Spleen (tissue), 7 donors: ENCODE results near the gene PHIP.

ENCODE experiments used
- CTCF ChIP-seq, 11 experiments: fragments of 200-600 bp in 7 of 11; fragments of 450-650 bp in 4 of 11; sonication (generic) in 4 of 11; IDR thresholded peaks in 8 of 11; conservative IDR thresholded peaks in 3 of 11; 1 replicate in 7 of 11; 2 replicates in 4 of 11; pipeline versions ENCODE4 v1.4.0 to v1.8.0; 2016 to 2021; ENCODE audit warnings: antibody characterized with exemption in 11 of 11, inconsistent platforms in 4 of 11, mild to moderate bottlenecking in 1 of 11
- POLR2A ChIP-seq, 3 donors: fragments of 450-650 bp; IDR thresholded peaks; one replicate each; pipeline ENCODE4 v1.5.1; 2017; ENCODE audit warnings: antibody characterized with exemption in 3 of 3, mild to moderate bottlenecking in 1 of 3
- POLR2AphosphoS5 ChIP-seq, 3 donors: sonication (generic); formaldehyde crosslinking; IDR thresholded peaks; one replicate each; pipeline ENCODE4 v1.5.1; 2017; ENCODE audit warnings: antibody characterized with exemption in 3 of 3
- donor health status: DM: no; HTN: no; CAD: no; lungs with moderate emphysema.
- donor health status: DM: no; HTN: no; CAD: no.
- donor health status: DM: no; HTN: no; CAD: no.

DNA sequence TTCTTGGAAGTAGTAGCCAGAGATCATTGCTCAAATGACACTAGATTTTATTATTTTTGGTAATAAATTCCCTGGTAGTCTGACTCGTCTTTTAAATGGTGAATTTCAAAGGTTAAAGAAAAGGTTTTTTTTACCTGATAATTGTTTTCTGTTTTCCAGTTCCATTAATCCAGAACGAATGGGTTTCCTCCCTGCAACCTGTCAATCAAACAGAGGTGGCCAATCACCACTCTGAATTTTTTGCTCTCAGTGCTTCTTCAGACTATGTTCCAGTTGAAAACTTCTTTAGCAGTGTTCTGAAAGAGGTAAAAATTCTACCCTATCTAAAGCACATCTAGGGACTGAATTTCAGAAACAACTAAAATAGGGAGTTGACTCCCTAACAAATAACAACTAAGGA, 73.8 kb downstream of the PHIP start:
- TF ChIP-seq CTCF (IDR thresholded peaks at IDR 0.05 in 8 of 11, conservative IDR thresholded peaks at IDR 0.05 in 3 of 11) (no peak), POLR2AphosphoS5 (IDR thresholded peaks at IDR 0.05) (no peak), POLR2A (IDR thresholded peaks at IDR 0.05) (no peak)
